ENCODE measurements around the gene AMMECR1.
A peak's percentile ranks its signal among the peaks of the same experiment; 100 is the strongest.

Gene AMMECR1

DNA sequence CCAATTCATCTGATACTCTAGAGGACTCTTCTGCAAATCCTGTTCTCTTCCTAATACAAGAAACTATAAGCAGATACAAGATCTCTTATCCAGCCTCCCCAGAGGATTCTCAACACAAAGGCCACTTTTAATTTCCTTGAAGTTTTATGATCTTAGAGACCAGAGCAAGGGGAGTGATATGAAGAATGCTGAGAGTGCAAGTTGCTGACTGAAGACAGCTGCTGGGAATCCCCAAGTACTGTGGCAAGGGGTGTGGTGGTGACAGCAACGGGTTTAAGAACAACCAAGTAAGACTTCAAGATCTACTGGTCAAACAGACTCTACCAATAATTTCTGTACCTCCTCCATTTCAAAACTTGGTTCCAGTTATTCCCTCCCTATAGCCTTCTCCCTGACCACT lies 7.0 kb downstream of the AMMECR1 start:
- peak; percentile 39 for DNase-seq

DNA sequence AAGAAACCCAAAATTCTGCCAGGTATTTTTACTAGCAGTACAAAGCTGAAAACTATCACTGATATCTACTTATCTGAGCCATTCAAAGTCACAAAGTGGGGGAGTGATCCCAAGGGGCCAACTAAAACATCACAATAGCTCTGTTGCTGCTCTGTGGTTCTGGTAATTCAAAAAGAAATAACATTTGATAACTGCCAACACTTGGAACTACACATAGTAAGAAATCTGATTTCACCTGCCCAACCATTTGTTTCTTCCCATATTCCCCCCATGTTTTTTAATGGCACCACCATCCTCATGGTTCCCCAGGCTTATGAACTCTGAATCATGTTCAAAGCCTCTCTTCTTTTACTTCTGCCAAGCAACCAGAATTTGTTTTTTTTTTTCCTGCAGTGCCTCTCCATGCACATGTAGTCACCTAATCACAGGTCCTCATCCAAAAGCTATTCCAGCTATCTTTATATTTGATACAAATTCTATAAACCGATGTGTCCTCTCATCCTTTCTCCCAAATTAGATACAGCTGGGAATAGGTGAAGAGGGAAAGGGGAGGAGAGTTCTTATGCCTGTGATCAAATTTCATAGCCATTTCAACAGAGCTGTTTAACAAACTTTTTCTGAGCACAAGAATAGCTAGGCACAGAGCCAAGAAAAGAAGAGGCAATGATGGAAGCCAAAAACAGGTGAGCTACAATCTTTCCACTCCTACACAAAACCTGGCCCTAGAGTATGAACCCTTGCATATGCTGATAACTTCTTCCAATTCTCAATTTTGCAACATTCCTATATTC lies 7.7 kb downstream of the AMMECR1 start:
- no peak for DNase-seq

- no peak for DNase-seq
Measured at GRCh38 chrX:110308220-110308619, 9.7 kb downstream of the AMMECR1 start.

DNA sequence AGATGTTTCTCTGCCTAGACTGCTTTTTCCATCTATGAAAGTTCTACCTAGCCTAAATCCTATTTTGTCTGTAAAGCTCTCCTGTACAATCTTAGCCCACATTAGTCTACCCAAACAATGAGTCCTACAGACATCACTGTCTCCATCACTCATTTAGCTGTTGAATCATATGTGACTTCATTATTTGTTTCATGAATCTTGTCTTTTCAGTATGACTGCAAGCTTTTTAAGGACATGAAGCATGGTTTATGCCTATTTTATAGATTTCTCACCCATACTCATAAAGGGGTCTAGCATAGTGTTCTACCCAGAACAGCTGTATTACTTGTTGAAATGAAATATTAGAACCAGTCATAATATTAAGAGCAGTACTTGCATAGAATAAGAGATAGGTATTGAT lies 13.0 kb downstream of the AMMECR1 start:
- DNase-seq = no peak

- no peak for DNase-seq
Measured at GRCh38 chrX:110304371-110304770, 13.5 kb downstream of the AMMECR1 start.

- no peak for DNase-seq
Measured at GRCh38 chrX:110302975-110303374, 14.9 kb downstream of the AMMECR1 start.

GRCh38 chrX:110301194-110301593 lies 16.7 kb downstream of the AMMECR1 start:
- DNase-seq = no peak

DNA sequence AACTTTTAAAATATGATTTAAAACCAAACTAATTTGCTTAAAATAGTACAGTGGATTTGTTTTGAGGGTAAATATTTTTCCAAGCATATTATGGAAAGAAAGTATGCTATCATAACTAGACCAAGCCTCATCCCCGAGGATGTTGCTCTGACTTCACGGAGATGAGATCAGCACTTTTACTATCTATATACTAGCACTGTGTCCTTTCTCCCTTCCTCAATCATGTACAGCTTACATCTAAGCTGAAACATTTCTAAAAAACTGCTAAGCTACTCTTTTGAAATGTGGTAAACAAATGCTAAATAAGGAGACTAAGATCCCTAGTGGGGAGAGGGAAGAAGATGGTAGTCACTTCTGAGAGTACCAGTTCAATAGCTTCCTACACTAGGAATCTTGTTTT lies 23.8 kb downstream of the AMMECR1 start:
- DNase-seq = no peak

DNA sequence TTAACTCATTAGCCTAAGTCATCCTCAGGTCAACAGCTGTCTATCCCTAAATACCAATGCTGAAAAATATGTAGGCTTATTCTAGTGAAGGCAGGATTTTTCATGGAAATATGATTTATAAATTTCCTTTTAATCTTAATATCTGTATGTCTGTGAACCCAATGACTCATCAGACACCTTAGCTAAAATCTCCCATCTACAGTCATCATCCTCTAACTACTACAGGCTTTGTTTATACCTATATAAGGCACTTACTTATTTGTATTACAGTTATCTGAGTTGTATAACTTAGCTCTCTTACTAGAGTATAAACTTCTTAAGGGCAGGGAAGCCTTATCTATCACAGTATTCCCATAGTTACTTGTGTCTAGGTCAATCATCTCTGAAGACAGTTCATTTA lies 24.2 kb downstream of the AMMECR1 start:
- no peak for DNase-seq

- DNase-seq = no peak
Measured at GRCh38 chrX:110287605-110288004, 30.3 kb downstream of the AMMECR1 start.

- DNase-seq = peak; percentile 2
Measured at GRCh38 chrX:110286106-110286505, 31.8 kb downstream of the AMMECR1 start.

DNA sequence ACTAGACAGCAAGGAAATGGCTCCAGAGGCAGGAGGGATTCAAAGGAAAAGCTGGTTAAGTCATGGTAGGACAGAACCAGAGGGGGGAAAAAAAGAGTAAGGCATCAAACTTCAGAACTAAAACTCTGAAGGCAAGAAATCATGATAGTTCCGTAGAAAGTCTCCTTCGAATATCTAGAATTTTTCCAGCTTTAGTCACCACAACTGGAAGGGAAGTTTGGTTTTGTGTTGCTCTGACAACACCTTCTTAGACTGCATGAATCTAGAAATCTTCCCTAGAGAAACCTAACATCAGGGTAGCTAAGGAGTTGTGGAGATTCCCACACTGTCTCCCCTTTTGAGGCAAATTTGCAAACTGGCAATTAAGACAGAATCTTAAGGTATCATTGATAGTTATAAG lies 33.7 kb downstream of the AMMECR1 start:
- no peak for DNase-seq

GRCh38 chrX:110282922-110283321 lies 35.0 kb downstream of the AMMECR1 start:
- DNase-seq = no peak

GRCh38 chrX:110281377-110281776 lies 36.5 kb downstream of the AMMECR1 start:
- DNase-seq = no peak

- DNase-seq = no peak
Measured at GRCh38 chrX:110280954-110281353, 36.9 kb downstream of the AMMECR1 start.

GRCh38 chrX:110277609-110278008 lies 40.3 kb downstream of the AMMECR1 start:
- no peak for DNase-seq

DNA sequence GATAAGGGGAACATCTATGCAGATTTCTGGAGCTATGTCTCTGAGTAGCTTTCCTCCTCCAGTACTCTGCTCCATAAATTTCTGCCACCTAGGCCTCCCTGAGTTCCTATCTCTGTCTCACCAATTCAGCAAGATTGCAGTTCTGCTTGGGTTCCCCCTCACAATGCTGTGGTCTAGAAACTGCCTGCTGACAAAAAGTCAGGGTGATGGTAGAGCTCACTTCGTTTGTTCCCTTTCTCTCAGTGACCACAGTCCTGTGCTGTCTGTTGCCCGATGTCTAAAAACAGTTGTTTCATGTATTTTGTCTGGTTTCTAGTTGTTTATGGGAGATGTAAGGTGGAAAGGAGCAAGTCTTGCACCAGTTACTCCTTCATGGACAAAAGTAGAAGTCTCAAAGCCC lies 41.1 kb downstream of the AMMECR1 start:
- no peak for DNase-seq

DNA sequence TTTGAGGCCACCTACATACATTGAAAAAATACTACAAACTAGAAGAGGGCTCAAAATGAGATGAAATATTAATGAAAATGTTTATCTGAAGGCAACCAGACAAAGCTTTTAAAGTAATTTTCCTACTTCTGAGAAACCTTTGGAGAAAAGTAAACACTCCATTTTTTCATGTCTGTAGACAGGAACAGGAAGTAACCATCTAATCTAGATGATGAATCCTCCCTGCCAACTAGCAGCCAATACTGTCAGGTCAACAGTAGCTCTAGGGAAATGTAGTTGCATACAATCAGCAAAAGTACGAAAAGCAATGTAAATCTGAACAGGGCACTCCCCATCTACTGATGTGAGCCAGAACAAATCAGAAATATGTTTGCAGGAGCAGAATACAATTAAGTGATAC lies 49.0 kb downstream of the AMMECR1 start:
- DNase-seq = no peak

- no peak for DNase-seq
Measured at GRCh38 chrX:110268395-110268794, 49.5 kb downstream of the AMMECR1 start.

DNA sequence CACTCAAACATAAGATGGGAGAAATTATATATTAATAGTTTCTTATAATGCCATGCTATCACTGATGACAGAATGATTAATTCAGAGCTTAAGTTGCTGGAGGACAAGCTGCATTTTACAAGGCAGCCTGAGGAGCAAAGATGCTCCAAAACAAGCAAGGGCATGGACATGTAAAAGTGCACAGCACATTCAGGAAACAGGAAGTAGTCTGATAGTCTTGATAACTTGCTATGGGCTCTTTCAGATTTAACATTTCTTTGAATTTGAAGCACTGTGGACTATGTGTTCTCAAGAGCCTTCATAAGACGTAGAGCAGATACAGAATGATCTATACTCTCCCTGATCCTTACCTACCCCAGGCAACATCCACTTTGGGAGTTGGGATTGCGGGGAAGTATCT lies 50.0 kb downstream of the AMMECR1 start:
- no peak for DNase-seq

- no peak for DNase-seq
Measured at GRCh38 chrX:110265661-110266060, 52.2 kb downstream of the AMMECR1 start.

- DNase-seq = no peak
Measured at GRCh38 chrX:110259117-110259516, 58.8 kb downstream of the AMMECR1 start.

DNA sequence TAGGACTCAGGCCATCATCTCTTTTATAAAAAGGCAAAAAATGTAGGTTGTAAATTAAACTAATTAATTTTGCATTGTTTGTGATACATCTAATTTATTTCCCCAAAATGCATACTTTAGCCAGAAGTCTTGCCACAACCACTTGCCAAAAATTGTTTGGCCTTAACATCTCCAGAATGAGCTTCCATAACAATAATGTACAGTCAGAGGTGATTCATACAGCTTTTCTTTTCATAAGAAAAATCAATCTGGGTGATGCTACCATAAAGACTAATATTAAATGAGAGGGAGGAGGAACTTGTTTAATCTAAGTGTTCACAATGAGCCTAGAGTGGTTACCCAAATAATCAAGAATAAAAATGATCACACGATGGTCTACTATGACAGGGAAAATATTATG lies 59.3 kb downstream of the AMMECR1 start:
- DNase-seq = no peak

GRCh38 chrX:110257889-110258288 lies 60.0 kb downstream of the AMMECR1 start:
- no peak for DNase-seq

- no peak for DNase-seq
Measured at GRCh38 chrX:110252711-110253110, 65.2 kb downstream of the AMMECR1 start.

Measured in activated CD4-positive, alpha-beta T cell treated with anti-CD3 and anti-CD28 coated beads for 48 hours (primary cell).